ENCODE measurements around the gene KMT2E.

DNA sequence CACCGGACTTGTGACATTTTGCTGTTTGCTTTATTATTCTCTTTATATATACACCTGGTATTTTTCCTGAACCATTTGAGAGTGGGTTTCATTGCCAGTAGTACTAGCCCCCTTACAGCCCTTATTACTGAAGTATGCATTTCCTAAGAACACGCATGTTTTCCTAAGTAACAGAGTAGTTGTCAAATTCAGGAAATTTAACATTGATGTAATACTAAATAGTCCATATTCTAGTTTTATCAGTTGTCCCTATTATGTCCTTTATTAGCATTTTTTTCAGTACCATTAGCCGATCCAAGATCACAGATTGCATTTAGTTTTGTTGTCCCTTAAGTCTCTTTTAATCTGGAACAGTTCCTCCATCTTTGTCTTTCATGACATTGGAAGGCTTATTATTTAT is 8.0 kb downstream of the KMT2E start:
- no peak for TF ChIP-seq RARB (CRISPR knock-in tag; IDR thresholded peaks at IDR 0.05)
- no peak for TF ChIP-seq ISL1 (CRISPR knock-in tag; IDR thresholded peaks at IDR 0.05)
- TF ChIP-seq ZFP30 (CRISPR knock-in tag; IDR thresholded peaks at IDR 0.05): no peak
- TF ChIP-seq ZNF70 (CRISPR knock-in tag; IDR thresholded peaks at IDR 0.05): no peak
- TF ChIP-seq BACH2 (CRISPR knock-in tag; IDR thresholded peaks at IDR 0.05; ENCODE audit: borderline replicate concordance): no peak
- TF ChIP-seq CREB5 (CRISPR knock-in tag; IDR thresholded peaks at IDR 0.05; ENCODE audit: low read depth): no peak
- TF ChIP-seq, protein P1, sequence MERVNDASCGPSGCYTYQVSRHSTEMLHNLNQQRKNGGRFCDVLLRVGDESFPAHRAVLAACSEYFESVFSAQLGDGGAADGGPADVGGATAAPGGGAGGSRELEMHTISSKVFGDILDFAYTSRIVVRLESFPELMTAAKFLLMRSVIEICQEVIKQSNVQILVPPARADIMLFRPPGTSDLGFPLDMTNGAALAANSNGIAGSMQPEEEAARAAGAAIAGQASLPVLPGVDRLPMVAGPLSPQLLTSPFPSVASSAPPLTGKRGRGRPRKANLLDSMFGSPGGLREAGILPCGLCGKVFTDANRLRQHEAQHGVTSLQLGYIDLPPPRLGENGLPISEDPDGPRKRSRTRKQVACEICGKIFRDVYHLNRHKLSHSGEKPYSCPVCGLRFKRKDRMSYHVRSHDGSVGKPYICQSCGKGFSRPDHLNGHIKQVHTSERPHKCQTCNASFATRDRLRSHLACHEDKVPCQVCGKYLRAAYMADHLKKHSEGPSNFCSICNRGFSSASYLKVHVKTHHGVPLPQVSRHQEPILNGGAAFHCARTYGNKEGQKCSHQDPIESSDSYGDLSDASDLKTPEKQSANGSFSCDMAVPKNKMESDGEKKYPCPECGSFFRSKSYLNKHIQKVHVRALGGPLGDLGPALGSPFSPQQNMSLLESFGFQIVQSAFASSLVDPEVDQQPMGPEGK (CRISPR knock-in tag; IDR thresholded peaks at IDR 0.05; ENCODE audit: borderline replicate concordance): no peak
- TF ChIP-seq ARNTL (CRISPR knock-in tag; IDR thresholded peaks at IDR 0.05; ENCODE audit: borderline replicate concordance, low read depth): no peak
- TF ChIP-seq CSRNP3 (CRISPR knock-in tag; IDR thresholded peaks at IDR 0.05): no peak
- TF ChIP-seq ZFP3 (CRISPR knock-in tag; IDR thresholded peaks at IDR 0.05): no peak
- no peak for TF ChIP-seq GLIS3 (CRISPR knock-in tag; IDR thresholded peaks at IDR 0.05)
- TF ChIP-seq PPARA (CRISPR knock-in tag; IDR thresholded peaks at IDR 0.05; ENCODE audit: borderline replicate concordance): no peak
- no peak for TF ChIP-seq OSR1 (CRISPR knock-in tag; IDR thresholded peaks at IDR 0.05)
- no peak for TF ChIP-seq ZC3H10 (CRISPR knock-in tag; IDR thresholded peaks at IDR 0.05)

All from SK-N-SH treated with all-trans-retinoic acid at 6 μM for 48 hours (cell line).